ENCODE measurements around the gene BTG1.

The BTG1 gene

GRCh38 chr12:92094301-92094700 lies 51.3 kb downstream of the BTG1 start:
- DNase-seq, result peak; percentile 15

Measured in CD4-positive, alpha-beta T cell treated with Interleukin-4 for 4 hours (primary cell).